ENCODE data around the gene FKBP10.

- TF ChIP-seq CTCF (IDR thresholded peaks at IDR 0.05; ENCODE audit: borderline replicate concordance, extremely low read depth, low read length, poor library complexity, severe bottlenecking) (no peak), EZH2 (IDR thresholded peaks at IDR 0.05; ENCODE audit: borderline replicate concordance, low read depth, low read length, severe bottlenecking) (no peak)
Observed at GRCh38 chr17:41766135-41766534, 46.7 kb upstream of the FKBP10 start.
